WI38 (cell line): Measurements from ENCODE around the gene ASGR2.
"Not testable (repeated sequence)": the region's sequence is repeated elsewhere in the genome, so short reads cannot be mapped to it uniquely, and the experiment has no call there.

Source experiments
- H3K4me3 ChIP-seq: 2 replicates; pipeline ENCODE4 v1.5.1; 2011; ENCODE audit warnings: low read depth, mild to moderate bottlenecking, control low read depth, low read length
- TF ChIP-seq, protein P1 (sequence below): IDR thresholded peaks from 2 replicates; pipeline ENCODE4 v1.5.1; 2012; ENCODE audit warnings: low read depth, mild to moderate bottlenecking, control low read depth, low read length

The ASGR2 gene

DNA sequence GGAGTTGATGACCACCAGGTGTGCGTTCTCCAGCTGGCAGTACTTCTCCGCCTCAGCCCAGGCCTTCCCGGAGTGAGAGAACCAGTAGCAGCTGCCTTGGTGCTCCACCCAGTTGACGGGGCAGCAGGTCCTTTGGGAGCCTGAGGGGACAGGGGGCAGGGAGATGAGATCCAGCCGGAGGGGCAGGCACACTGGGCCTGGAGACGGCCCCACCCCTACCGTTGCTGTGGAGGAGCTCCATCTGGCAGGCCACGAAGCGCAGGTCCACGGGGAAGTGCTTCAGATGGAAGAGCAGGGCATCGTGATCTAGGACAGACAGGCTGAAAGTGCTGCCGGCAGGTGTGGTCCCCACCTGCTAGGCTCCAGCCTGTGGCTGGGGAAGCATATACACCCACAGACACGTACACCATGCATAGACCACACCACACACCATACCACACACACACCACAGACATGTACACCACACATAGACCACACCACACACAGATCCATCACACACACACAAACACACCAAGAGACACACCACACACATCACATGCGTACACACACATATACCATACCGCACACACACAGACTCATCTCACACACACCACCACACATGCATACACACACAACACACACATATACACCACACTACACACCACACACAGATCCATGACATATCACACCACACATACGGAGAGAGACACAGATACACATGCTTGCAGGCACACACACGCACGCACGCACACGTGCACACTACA is 7.4 kb downstream of the ASGR2 start:
- TF ChIP-seq, protein P1, sequence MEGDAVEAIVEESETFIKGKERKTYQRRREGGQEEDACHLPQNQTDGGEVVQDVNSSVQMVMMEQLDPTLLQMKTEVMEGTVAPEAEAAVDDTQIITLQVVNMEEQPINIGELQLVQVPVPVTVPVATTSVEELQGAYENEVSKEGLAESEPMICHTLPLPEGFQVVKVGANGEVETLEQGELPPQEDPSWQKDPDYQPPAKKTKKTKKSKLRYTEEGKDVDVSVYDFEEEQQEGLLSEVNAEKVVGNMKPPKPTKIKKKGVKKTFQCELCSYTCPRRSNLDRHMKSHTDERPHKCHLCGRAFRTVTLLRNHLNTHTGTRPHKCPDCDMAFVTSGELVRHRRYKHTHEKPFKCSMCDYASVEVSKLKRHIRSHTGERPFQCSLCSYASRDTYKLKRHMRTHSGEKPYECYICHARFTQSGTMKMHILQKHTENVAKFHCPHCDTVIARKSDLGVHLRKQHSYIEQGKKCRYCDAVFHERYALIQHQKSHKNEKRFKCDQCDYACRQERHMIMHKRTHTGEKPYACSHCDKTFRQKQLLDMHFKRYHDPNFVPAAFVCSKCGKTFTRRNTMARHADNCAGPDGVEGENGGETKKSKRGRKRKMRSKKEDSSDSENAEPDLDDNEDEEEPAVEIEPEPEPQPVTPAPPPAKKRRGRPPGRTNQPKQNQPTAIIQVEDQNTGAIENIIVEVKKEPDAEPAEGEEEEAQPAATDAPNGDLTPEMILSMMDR = no peak
- no peak overlapping the region for H3K4me3 ChIP-seq

DNA sequence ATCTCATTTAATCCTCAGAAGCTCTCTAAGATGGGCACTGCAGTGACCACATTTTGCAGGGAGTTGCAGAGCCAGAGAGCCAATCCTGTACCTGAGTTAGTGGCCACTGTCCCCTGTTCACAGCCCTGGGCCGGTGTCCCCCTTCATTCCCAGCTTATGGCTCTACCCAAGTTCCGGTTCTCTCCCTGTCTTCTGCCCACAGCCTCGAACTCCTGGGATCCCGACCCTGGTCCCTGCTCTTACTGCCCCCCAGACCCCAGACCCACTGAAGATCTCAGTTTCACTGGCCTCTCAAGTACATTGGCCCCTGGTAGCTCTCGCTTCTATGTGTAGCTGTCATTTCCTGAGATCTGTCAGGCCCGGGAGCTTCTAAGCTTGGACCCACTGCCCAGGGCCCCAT is 12.2 kb downstream of the ASGR2 start:
- TF ChIP-seq, protein P1 = no peak
- H3K4me3 ChIP-seq = no peak overlapping the region

DNA sequence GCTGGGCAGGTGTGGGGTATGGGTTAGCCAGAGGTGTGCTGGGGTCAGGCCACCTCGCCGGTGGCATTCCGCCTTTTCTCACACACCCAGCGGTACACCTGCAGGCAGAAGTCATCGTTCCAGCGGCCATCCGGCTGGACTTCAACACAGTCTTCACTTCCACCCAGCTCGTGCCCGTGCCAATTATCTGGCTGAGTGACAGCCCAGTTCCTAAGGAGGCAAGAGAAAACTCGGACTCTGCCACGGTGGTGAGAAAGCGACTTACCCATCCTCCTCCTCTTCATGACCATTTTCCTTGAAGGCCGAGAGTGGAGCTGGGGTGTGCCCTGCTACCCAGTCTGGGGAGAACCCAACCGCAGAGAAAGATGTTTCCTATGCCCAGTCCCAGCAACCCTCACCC is 13.1 kb downstream of the ASGR2 start:
- TF ChIP-seq, protein P1 = no peak
- H3K4me3 ChIP-seq = no peak overlapping the region

- H3K4me3 ChIP-seq = not testable (repeated sequence)
Observed at GRCh38 chr17:7100641-7101379, 13.8 kb downstream of the ASGR2 start.

- TF ChIP-seq, protein P1 = no peak
Observed at GRCh38 chr17:7098802-7099459, 15.7 kb downstream of the ASGR2 start.

GRCh38 chr17:7097940-7098339 is 16.7 kb downstream of the ASGR2 start:
- TF ChIP-seq, protein P1 = no peak
- no peak overlapping the region for H3K4me3 ChIP-seq

More at GRCh38 chr17:7098802-7099459, 15.7 kb downstream of the ASGR2 start:
- H3K4me3 ChIP-seq = no peak overlapping the region

GRCh38 chr17:7095625-7096024 is 19.0 kb downstream of the ASGR2 start:
- H3K4me3 ChIP-seq = no peak overlapping the region
- TF ChIP-seq, protein P1 = no peak
